ENCODE measurements around the gene OGFRL1. TPM values are rescaled to one million over a fixed set of nuclear protein-coding genes. Genes with fewer than 3 reads are reported as not detected.
A peak's percentile ranks its signal among the peaks of the same experiment; 100 is the strongest.
"Not testable (repeated sequence)": the region's sequence is repeated elsewhere in the genome, so short reads cannot be mapped to it uniquely, and the experiment has no call there.

OGFRL1 gene
- total RNA-seq = 7.7 TPM
- long read RNA-seq, full-length matches to known transcripts = 2 of 13 reads
- long read RNA-seq, partial matches to known transcripts = 0 of 13 reads
- long read RNA-seq, other reads (novel, unspliced or antisense) = 11 of 13 reads

DNA sequence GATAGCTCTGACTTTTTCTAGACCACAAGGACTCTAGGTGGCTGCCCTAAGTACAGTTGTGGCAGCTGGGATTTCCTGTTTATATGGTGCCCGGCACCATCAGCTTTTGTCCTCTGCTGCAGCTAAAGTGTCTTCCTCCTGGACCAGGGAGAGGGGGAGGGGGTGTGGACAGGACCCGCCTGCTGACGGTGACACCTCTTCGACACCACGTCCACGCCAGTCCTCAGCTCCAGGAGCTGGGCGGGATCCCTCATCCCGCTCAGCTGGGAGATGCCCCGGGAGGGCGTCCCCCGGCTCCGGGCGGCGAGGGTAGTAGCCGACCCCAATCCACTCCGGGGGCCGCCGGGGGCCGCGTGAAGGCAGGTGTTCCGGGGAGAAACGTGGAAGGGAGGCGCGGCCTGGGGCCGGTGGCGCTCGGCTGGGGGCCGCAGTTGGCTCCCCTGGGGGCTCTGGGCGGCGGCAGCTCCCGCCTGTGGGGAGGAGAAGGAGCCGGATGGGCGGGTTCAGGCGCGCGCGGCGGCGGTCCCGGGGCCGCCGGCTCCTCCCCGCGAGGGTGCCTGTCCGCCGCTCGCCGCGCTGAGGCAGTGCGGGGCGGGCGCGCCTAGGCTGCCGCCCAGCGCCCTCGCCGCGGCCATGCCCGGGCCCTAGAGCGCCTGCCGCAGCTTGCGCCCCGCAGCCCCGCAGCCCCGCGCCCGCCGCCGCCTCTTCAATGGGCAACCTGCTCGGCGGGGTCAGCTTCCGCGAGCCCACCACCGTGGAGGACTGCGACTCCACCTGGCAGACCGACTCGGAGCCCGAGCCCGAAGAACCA, at the start of gene OGFRL1:
Gene OGFRL1 (plus strand): TSS at position 584 of the 811 bp plus-strand sequence. CDS start 126 bp downstream, at position 710.
- DNase-seq (ENCODE audit: low spot score) = peak; percentile 91
- intact Hi-C loops (cut with DNase I) = loop anchor here (5.0 kb wide), 1 partner anchor 59 kb away; no protein-coding TSS in a partner anchor

GRCh38 chr6:71239694-71240093, 48.9 kb upstream of the OGFRL1 start:
- intact Hi-C loops (cut with DNase I) = no loop called here
- DNase-seq (ENCODE audit: low spot score) = no peak

- intact Hi-C loops (cut with DNase I) = no loop called here
- DNase-seq (ENCODE audit: low spot score) = no peak
Observed at GRCh38 chr6:71245265-71246049, 43.2 kb upstream of the OGFRL1 start.

DNA sequence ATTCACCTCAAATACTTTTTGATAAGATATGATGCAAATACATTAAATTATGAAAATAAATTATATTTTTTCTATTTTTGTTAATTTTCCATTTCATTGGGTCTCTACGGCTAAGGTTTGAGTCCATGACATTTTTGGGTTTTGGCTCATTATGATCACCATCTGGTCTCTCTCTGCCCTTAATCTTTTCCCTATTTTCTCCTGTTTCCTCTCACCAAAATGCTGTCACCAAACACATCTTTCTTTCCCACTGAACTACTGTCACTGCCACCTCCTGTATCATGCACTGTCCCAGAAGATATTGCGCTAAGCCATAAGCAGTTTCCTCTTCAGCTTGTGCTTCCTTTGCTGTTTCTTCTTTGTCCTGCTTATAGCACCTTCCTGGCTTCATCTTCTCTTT, 42.0 kb upstream of the OGFRL1 start:
- no peak for DNase-seq (ENCODE audit: low spot score)
- intact Hi-C loops (cut with DNase I) = no loop called here

DNA sequence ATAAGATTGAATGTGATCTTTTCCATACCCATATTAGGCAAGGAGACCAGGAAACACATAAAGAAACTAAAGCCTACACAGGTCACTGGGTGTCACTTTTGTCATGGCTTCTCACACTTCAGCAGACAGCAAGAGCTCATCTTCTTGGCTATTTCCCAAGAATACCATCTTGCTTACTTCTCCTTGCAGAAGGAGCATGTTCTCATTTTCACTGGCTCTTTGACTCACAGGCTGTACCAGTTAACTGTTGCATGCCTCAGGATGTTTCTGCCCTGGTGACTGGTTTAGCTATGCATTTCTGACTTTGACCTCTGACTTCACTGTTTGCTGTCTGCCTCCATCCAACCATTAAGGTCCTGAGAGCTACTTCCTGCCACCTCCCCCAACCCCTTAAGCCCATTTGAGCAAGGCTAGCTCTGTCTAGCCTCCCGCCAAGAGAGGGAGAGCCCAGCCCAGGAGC, 40.3 kb upstream of the OGFRL1 start:
- intact Hi-C loops (cut with DNase I) = no loop called here
- DNase-seq (ENCODE audit: low spot score) = no peak

DNA sequence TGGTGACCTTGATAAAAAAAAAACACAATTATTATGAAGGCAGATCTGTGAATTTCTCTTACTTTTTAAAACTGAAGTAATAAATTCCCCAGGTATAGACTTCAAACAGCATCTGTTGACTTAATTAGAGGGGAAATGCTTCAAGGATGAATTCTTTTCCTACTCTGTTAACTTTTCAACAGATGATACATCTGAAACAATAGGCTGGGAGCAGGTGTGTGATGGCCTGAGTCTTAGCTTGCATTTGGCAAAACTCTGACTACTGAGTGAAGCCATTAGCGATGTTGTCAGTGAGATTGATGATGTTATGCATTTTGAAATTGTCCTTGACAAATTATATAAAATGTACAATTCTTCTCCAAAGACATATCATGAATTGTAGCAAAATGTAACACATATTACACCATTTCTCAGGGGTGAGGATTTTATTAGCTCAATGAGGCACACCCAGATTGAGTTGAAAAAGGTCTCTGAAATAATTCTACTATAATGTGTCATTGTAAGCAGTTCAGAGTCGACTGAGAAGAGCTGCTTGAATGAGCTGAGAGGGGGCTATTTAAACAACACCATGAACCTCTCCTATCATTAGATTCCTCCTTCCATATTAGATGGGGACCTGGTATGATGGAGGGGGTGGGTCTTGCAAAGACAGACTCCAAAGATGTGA, 39.6 kb upstream of the OGFRL1 start:
- intact Hi-C loops (cut with DNase I) = no loop called here
- DNase-seq (ENCODE audit: low spot score) = no peak

- no peak for DNase-seq (ENCODE audit: low spot score)
- intact Hi-C loops (cut with DNase I) = loop anchor here (2.0 kb wide), 1 partner anchor 35 kb away; no protein-coding TSS in a partner anchor
Observed at GRCh38 chr6:71250099-71250602, 38.5 kb upstream of the OGFRL1 start.

- DNase-seq (ENCODE audit: low spot score) = no peak
- intact Hi-C loops (cut with DNase I) = no loop called here
Observed at GRCh38 chr6:71252410-71252809, 36.2 kb upstream of the OGFRL1 start.

DNA sequence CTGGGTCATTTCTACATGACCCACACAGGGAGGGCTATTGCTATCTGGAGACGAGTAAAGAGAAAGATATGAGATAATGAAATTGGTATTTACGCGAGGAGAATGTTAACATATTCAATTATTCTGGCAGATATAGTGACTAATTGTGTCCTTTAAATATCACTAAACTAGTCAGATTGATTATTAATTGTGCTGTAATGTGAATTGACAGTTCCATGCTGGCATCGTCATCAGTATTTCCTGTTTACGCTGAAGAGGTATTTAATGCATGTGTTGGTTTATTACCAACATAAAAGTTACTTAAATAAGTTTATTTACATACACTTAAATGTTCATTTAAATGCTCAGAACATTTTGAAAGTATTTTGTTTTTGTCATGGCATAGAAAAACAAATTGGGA, 35.7 kb upstream of the OGFRL1 start:
- intact Hi-C loops (cut with DNase I) = no loop called here
- DNase-seq (ENCODE audit: low spot score) = no peak

GRCh38 chr6:71254323-71254722, 34.3 kb upstream of the OGFRL1 start:
- intact Hi-C loops (cut with DNase I) = no loop called here
- no peak for DNase-seq (ENCODE audit: low spot score)

- intact Hi-C loops (cut with DNase I) = no loop called here
- DNase-seq (ENCODE audit: low spot score) = no peak
Observed at GRCh38 chr6:71258078-71258866, 30.3 kb upstream of the OGFRL1 start.

DNA sequence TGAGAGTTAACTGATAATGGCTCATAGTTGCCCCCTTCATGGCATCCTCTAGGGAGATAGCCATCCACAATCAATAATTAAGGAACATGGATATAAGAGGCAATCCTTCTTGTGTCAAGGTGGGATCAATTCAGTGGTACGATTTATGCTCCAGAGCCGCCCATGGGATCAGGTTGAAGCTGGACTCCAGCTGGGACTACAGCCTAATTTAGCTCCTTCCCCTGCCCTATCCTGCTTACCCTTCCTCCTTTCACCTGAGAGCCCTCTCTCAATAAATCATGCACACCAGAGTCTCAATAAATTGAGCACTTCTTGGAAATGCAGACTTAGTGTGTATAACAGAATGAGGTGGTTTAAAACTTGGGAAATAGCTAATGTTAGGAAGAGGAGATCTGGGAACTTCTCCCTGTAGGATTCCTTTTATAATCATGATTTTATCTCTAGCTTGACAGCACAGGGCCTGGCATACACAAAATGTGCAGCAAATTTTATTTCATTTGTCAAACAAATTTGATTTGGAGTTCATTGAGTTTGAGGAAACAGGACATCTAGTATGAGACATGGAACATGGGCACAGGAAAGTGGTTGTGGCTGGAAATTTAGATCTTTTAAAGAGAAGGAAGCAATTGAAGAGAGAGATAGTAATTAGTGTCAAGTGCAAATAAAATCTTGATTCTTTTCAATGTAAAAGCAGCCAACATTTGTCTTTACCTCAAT, 28.6 kb upstream of the OGFRL1 start:
- no peak for DNase-seq (ENCODE audit: low spot score)
- intact Hi-C loops (cut with DNase I) = no loop called here

GRCh38 chr6:71262914-71263313, 25.7 kb upstream of the OGFRL1 start:
- DNase-seq (ENCODE audit: low spot score) = no peak
- intact Hi-C loops (cut with DNase I) = no loop called here

GRCh38 chr6:71266392-71266791, 22.2 kb upstream of the OGFRL1 start:
- DNase-seq (ENCODE audit: low spot score) = not testable (repeated sequence)

DNA sequence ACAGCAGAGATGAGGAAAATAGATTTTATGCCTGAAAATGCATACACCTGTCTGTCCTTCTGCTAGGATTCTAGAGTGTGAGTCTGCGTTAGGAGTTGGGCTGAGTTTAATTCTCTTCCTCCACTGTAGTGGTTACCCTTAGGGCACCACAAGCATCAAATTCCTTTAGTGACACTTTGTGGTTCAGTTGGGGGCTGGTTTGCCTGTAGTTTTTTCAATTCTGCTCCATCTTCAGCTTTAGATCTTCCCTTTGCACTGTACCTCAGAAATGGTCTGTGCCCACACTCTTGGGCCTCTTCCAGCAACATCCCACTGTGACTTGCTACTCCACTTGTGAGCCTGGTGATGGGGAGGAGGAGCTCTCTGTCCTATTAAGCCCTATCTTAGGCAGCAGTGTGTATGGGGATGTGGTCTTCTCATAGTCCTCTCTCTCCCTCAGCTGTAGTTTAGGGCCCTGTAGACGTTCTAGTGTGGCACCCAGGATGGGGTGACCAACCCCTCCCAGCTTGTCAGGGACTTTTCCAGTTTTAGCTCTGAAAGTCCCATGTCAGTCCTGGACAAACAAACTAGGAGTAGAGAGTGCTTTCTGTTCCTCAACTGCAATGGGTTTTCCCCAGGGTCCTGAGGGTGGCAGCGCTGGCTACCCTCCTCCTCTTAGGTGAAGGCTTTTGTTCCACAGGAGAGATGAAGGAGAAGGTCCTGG, 19.7 kb upstream of the OGFRL1 start:
- intact Hi-C loops (cut with DNase I) = no loop called here
- DNase-seq (ENCODE audit: low spot score) = no peak

More at GRCh38 chr6:71266392-71266791, 22.2 kb upstream of the OGFRL1 start:
- intact Hi-C loops (cut with DNase I) = not testable (repeated sequence)

DNA sequence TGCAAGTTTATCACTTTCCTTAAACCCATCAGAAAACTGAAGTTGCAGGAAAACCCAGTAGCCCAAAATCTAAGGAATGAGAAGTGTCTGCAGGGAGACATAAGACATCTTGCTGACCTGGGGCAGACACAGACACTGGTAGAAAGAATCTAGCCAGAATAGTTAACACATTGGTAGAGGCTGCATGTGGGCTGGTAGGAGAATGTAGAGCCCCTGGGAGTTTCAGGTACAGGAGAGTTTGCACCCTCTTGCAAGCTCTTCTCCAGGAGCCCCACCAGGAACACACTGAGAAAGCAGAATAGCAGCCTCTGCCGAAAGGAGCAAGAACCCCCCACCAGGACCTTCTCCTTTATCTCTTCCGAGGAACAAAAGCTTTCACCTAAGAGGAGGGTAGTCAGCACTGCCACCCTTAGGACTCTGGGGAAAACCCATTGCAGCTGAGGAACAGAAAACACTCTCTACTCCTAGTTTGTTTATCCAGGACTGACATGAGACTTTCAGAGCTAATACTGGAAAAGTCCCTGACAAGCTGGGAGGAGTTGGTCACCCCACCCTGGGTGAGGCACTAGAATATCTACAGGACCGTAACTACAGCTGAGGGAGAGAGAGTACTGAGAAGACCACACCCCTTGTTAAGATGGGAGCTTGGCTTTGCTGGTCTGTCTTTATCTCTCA, 10.5 kb upstream of the OGFRL1 start:
- no peak for DNase-seq (ENCODE audit: low spot score)
- intact Hi-C loops (cut with DNase I) = no loop called here

GRCh38 chr6:71279321-71279720, 9.3 kb upstream of the OGFRL1 start:
- intact Hi-C loops (cut with DNase I) = no loop called here
- DNase-seq (ENCODE audit: low spot score) = no peak
